Loucy (cell line): ENCODE data around the gene PTCH2.

Experiments used
- CTCF ChIP-seq: fragments of 200-600 bp; sonication (generic); conservative IDR thresholded peaks from 2 replicates; pipeline ENCODE4 v1.5.1; 2014; ENCODE audit warnings: mild to moderate bottlenecking, antibody characterized with exemption, low read length
- EZH2phosphoT487 ChIP-seq: fragments of 200-600 bp; IDR thresholded peaks from 2 replicates; pipeline ENCODE4 v1.6.1; 2018; ENCODE audit warnings: antibody characterized with exemption, mild to moderate bottlenecking, moderate library complexity, borderline replicate concordance

GRCh38 chr1:44846985-44847384, 3.9 kb upstream of the PTCH2 start:
- TF ChIP-seq EZH2phosphoT487 (no peak), CTCF (no peak)
